ENCODE results near the gene EFCC1. TPM values are rescaled to one million over a fixed set of nuclear protein-coding genes. Genes with fewer than 3 reads are reported as not detected.

Gene EFCC1
- total RNA-seq, 1 experiment from 2014 or later = 1.0 TPM

- Histone ChIP-seq H3K9ac (ENCODE audit: low read length) (no peak overlapping the region), H3K9me3 (ENCODE audit: control insufficient read depth in 1 of 2, insufficient read depth in 1 of 2, low read depth in 1 of 2, low read length in 2 of 2) (no peaks in the 10 kb centered on the region), H3K4me1 (ENCODE audit: control insufficient read depth in 1 of 2, insufficient read depth in 2 of 2, low read length in 2 of 2) (no peaks in the 10 kb centered on the region), H3K79me2 (ENCODE audit: insufficient read depth, low read length) (no peaks in the 10 kb centered on the region), H3K36me3 (ENCODE audit: control insufficient read depth in 1 of 2, insufficient read depth in 2 of 2, low read length in 2 of 2) (no peaks in the 10 kb centered on the region), H3K9me2 (ENCODE audit: insufficient read depth) (no peaks in the 10 kb centered on the region), H3K27me3 (ENCODE audit: insufficient read depth, low read length) (no peaks in the 10 kb centered on the region), H4K20me1 (ENCODE audit: insufficient read depth) (no peaks in the 10 kb centered on the region), H2AFZ (ENCODE audit: low read depth, low read length, poor library complexity, severe bottlenecking) (no peak overlapping the region), H3K27ac (ENCODE audit: low read depth, low read length) (no peak overlapping the region), H3K4me2 (ENCODE audit: low read length) (no peak overlapping the region), H3K4me3 (replicated peaks in 1 of 2; ENCODE audit: low read depth in 1 of 2, low read length in 2 of 2) (no peak overlapping the region)
- ChIA-PET RAD21 (ENCODE audit: low non-redundant PET in 1 of 2, low total read pairs in 2 of 2, uncharacterized antibody in 2 of 2, unreplicated experiment in 2 of 2) (no interaction called here), POLR2A (interaction anchor here (0.7 kb wide), 1 partner anchor 12 kb away, joined by 3 read pairs; no protein-coding TSS in a partner anchor), CTCF (interaction anchor here (0.7 kb wide), 1 partner anchor 114 kb away, joined by 3 read pairs; no protein-coding TSS in a partner anchor)
- intact Hi-C loops (cut with micrococcal nuclease) = no loop called here
- no TSS peak for BruUV-seq (replicated peaks)
- ATAC-seq = 0 out of 2 replicates have a peak, but pooled peaks have one; percentile 27
- TF ChIP-seq ATF3 (IDR thresholded peaks at IDR 0.05) (no peak), POLR2AphosphoS5 (IDR thresholded peaks at IDR 0.05; ENCODE audit: low read depth, low read length) (no peak), CTCF (IDR thresholded peaks at IDR 0.05 in 2 of 3, conservative IDR thresholded peaks at IDR 0.05 in 1 of 3; ENCODE audit: borderline replicate concordance in 1 of 3, insufficient read depth in 1 of 3, low read depth in 2 of 3, low read length in 2 of 3) (no peak)
- no peak for DNase-seq (ENCODE audit: low read depth, low spot score)
Observed at GRCh38 chr3:129063841-129064482, 62.9 kb downstream of the EFCC1 start.

- no peaks in the 10 kb centered on the region for H3K9me3 ChIP-seq (ENCODE audit: control insufficient read depth in 1 of 2, insufficient read depth in 1 of 2, low read depth in 1 of 2, low read length in 2 of 2)
- H3K4me3 ChIP-seq (replicated peaks in 1 of 2; ENCODE audit: low read depth in 1 of 2, low read length in 2 of 2) = no peak overlapping the region
- no peaks in the 10 kb centered on the region for H3K4me1 ChIP-seq (ENCODE audit: control insufficient read depth in 1 of 2, insufficient read depth in 2 of 2, low read length in 2 of 2)
- H3K9me2 ChIP-seq (ENCODE audit: insufficient read depth) = no peaks in the 10 kb centered on the region
- ChIA-PET RAD21 (ENCODE audit: low non-redundant PET in 1 of 2, low total read pairs in 2 of 2, uncharacterized antibody in 2 of 2, unreplicated experiment in 2 of 2) (no interaction called here), CTCF (interaction anchor here (2.7 kb wide), 1 partner anchor 12 kb away, joined by 15 read pairs; no protein-coding TSS in a partner anchor), POLR2A (no interaction called here)
- no peak overlapping the region for H3K27ac ChIP-seq (ENCODE audit: low read depth, low read length)
- H4K20me1 ChIP-seq (ENCODE audit: insufficient read depth) = no peaks in the 10 kb centered on the region
- ATAC-seq (no peak), DNase-seq (ENCODE audit: low read depth, low spot score) (no peak)
- H3K27me3 ChIP-seq (ENCODE audit: insufficient read depth, low read length) = no peaks in the 10 kb centered on the region
- H2AFZ ChIP-seq (ENCODE audit: low read depth, low read length, poor library complexity, severe bottlenecking) = no peak overlapping the region
- H3K9ac ChIP-seq (ENCODE audit: low read length) = no peak overlapping the region
- no peak overlapping the region for H3K4me2 ChIP-seq (ENCODE audit: low read length)
- H3K36me3 ChIP-seq (ENCODE audit: control insufficient read depth in 1 of 2, insufficient read depth in 2 of 2, low read length in 2 of 2) = no peaks in the 10 kb centered on the region
- no peaks in the 10 kb centered on the region for H3K79me2 ChIP-seq (ENCODE audit: insufficient read depth, low read length)
- no TSS peak for BruUV-seq (replicated peaks)
- intact Hi-C loops (cut with micrococcal nuclease) = no loop called here
- TF ChIP-seq EZH2phosphoT487 (IDR thresholded peaks at IDR 0.05; ENCODE audit: borderline replicate concordance) = no peak
- no peak for TF ChIP-seq SP1 (IDR thresholded peaks at IDR 0.05; ENCODE audit: low read depth)
- no peak for TF ChIP-seq EZH2 (IDR thresholded peaks at IDR 0.05)
- TF ChIP-seq POLR2A (IDR thresholded peaks at IDR 0.05; ENCODE audit: borderline replicate concordance, extremely low read depth, insufficient read depth, insufficient read length) = no peak
- TF ChIP-seq EGR1 (IDR thresholded peaks at IDR 0.05; ENCODE audit: low read depth) = no peak
- TF ChIP-seq JUND (IDR thresholded peaks at IDR 0.05) = no peak
- TF ChIP-seq SIN3A (IDR thresholded peaks at IDR 0.05; ENCODE audit: low read depth) = no peak
- TF ChIP-seq CEBPB (IDR thresholded peaks at IDR 0.05; ENCODE audit: low read depth) = no peak
- no peak for TF ChIP-seq CTCF (IDR thresholded peaks at IDR 0.05 in 2 of 3, conservative IDR thresholded peaks at IDR 0.05 in 1 of 3; ENCODE audit: borderline replicate concordance in 1 of 3, insufficient read depth in 1 of 3, low read depth in 2 of 3, low read length in 2 of 3)
- TF ChIP-seq ELF1 (IDR thresholded peaks at IDR 0.05; ENCODE audit: borderline replicate concordance, low read depth) = no peak
- no peak for TF ChIP-seq ATF3 (IDR thresholded peaks at IDR 0.05)
- TF ChIP-seq CBX3 (IDR thresholded peaks at IDR 0.05; ENCODE audit: low read depth) = no peak
- no peak for TF ChIP-seq MAX (IDR thresholded peaks at IDR 0.05)
Observed at GRCh38 chr3:129065016-129065719, 64.1 kb downstream of the EFCC1 start.
